Memory B cell (primary cell): ENCODE results near the gene PTPRK.

Experiments used
- ATAC-seq: fragments of 150-1000 bp; cut with Tn5 transposase; 2 replicates; pipeline ENCODE4 v1.10.0; 2021; ENCODE audit warnings: low read depth, mild to moderate bottlenecking, moderate library complexity
- DNase-seq, 2 donors: peaks; one replicate each; pipeline ENCODE4 v3.0.0; 2022; ENCODE audit warnings: low spot score in 2 of 2
- H3K27ac Mint-ChIP-seq: one replicate; pipeline ENCODE4 v1.8.0; 2022; ENCODE audit warnings: mild to moderate bottlenecking, moderate library complexity, mixed read lengths
- H3K27me3 Mint-ChIP-seq: one replicate; pipeline ENCODE4 v1.8.0; 2022; ENCODE audit warnings: mixed read lengths
- H3K36me3 Mint-ChIP-seq: one replicate; pipeline ENCODE4 v1.8.0; 2022; ENCODE audit warnings: mild to moderate bottlenecking, mixed read lengths
- H3K4me1 Mint-ChIP-seq: one replicate; pipeline ENCODE4 v1.8.0; 2022; ENCODE audit warnings: mixed read lengths
- H3K4me3 Mint-ChIP-seq: one replicate; pipeline ENCODE4 v1.8.0; 2022; ENCODE audit warnings: mild to moderate bottlenecking, moderate library complexity, mixed read lengths
- H3K9me3 Mint-ChIP-seq: one replicate; pipeline ENCODE4 v1.8.0; 2022; ENCODE audit warnings: mixed read lengths

PTPRK gene

GRCh38 chr6:128164254-128164653, 356.1 kb downstream of the PTPRK start:
- DNase-seq (no peak), ATAC-seq (no peak)
- Mint-ChIP-seq H3K9me3 (no peaks in the 10 kb centered on the region), H3K4me3 (no peak overlapping the region), H3K36me3 (peaks cover 1% of the 10 kb centered on the region), H3K27ac (no peak overlapping the region), H3K4me1 (peaks cover 2% of the 10 kb centered on the region), H3K27me3 (no peaks in the 10 kb centered on the region)

GRCh38 chr6:128162423-128162822, 358.0 kb downstream of the PTPRK start:
- no peak overlapping the region for H3K4me3 Mint-ChIP-seq
- no peaks in the 10 kb centered on the region for H3K4me1 Mint-ChIP-seq
- H3K9me3 Mint-ChIP-seq = no peaks in the 10 kb centered on the region
- no peaks in the 10 kb centered on the region for H3K27me3 Mint-ChIP-seq
- no peak overlapping the region for H3K27ac Mint-ChIP-seq
- no peaks in the 10 kb centered on the region for H3K36me3 Mint-ChIP-seq
- ATAC-seq = no peak
- no peak for DNase-seq

GRCh38 chr6:128161839-128162238, 358.6 kb downstream of the PTPRK start:
- Mint-ChIP-seq H3K4me1 (no peaks in the 10 kb centered on the region), H3K27ac (no peak overlapping the region), H3K27me3 (no peaks in the 10 kb centered on the region), H3K4me3 (no peak overlapping the region), H3K36me3 (no peaks in the 10 kb centered on the region), H3K9me3 (no peaks in the 10 kb centered on the region)
- ATAC-seq (no peak), DNase-seq (no peak)

- DNase-seq = no peak
- Mint-ChIP-seq H3K27me3 (no peaks in the 10 kb centered on the region), H3K36me3 (peaks cover 2% of the 10 kb centered on the region), H3K4me3 (no peak overlapping the region), H3K27ac (no peak overlapping the region), H3K4me1 (peaks cover 3% of the 10 kb centered on the region), H3K9me3 (peaks cover 2% of the 10 kb centered on the region)
- no peak for ATAC-seq
These were observed 359.1 kb downstream of the PTPRK start for GRCh38 chr6:128161263-128161662.

- Mint-ChIP-seq H3K27me3 (no peaks in the 10 kb centered on the region), H3K36me3 (peaks cover 2% of the 10 kb centered on the region), H3K27ac (no peak overlapping the region), H3K9me3 (peaks cover 3% of the 10 kb centered on the region), H3K4me3 (no peak overlapping the region), H3K4me1 (peaks cover 4% of the 10 kb centered on the region)
- ATAC-seq = no peak
- DNase-seq = no peak
These were observed 361.9 kb downstream of the PTPRK start for GRCh38 chr6:128158496-128158895.

GRCh38 chr6:128156321-128157111, 363.9 kb downstream of the PTPRK start:
- Mint-ChIP-seq H3K27ac (no peak overlapping the region), H3K9me3 (peaks cover 3% of the 10 kb centered on the region), H3K36me3 (peaks cover 2% of the 10 kb centered on the region), H3K4me3 (no peak overlapping the region), H3K27me3 (no peaks in the 10 kb centered on the region), H3K4me1 (peaks cover 4% of the 10 kb centered on the region)
- ATAC-seq (no peak), DNase-seq (no peak)

GRCh38 chr6:128155826-128156225, 364.6 kb downstream of the PTPRK start:
- H3K4me1 Mint-ChIP-seq = peaks cover 4% of the 10 kb centered on the region
- peaks cover 3% of the 10 kb centered on the region for H3K9me3 Mint-ChIP-seq
- no peak overlapping the region for H3K4me3 Mint-ChIP-seq
- H3K27me3 Mint-ChIP-seq = no peaks in the 10 kb centered on the region
- no peak overlapping the region for H3K27ac Mint-ChIP-seq
- ATAC-seq = no peak
- no peak for DNase-seq
- H3K36me3 Mint-ChIP-seq = peaks cover 2% of the 10 kb centered on the region

- Mint-ChIP-seq H3K4me1 (peaks cover 4% of the 10 kb centered on the region), H3K27me3 (no peaks in the 10 kb centered on the region), H3K9me3 (peaks cover 3% of the 10 kb centered on the region), H3K27ac (no peak overlapping the region), H3K4me3 (no peak overlapping the region), H3K36me3 (peaks cover 2% of the 10 kb centered on the region)
- DNase-seq (no peak), ATAC-seq (no peak)
These were observed 367.8 kb downstream of the PTPRK start for GRCh38 chr6:128152551-128152950.

- Mint-ChIP-seq H3K36me3 (peaks cover 3% of the 10 kb centered on the region), H3K27ac (no peak overlapping the region), H3K4me3 (no peak overlapping the region), H3K4me1 (no peaks in the 10 kb centered on the region), H3K9me3 (no peaks in the 10 kb centered on the region), H3K27me3 (no peaks in the 10 kb centered on the region)
- ATAC-seq (no peak), DNase-seq (no peak)
These were observed 370.0 kb downstream of the PTPRK start for GRCh38 chr6:128150376-128150775.

- peaks cover 3% of the 10 kb centered on the region for H3K36me3 Mint-ChIP-seq
- no peaks in the 10 kb centered on the region for H3K4me1 Mint-ChIP-seq
- no peak for DNase-seq
- H3K9me3 Mint-ChIP-seq = no peaks in the 10 kb centered on the region
- no peaks in the 10 kb centered on the region for H3K27me3 Mint-ChIP-seq
- no peak for ATAC-seq
- no peak overlapping the region for H3K4me3 Mint-ChIP-seq
- H3K27ac Mint-ChIP-seq = no peak overlapping the region
These were observed 370.6 kb downstream of the PTPRK start for GRCh38 chr6:128149796-128150195.

- Mint-ChIP-seq H3K27ac (no peak overlapping the region), H3K4me1 (peaks cover 2% of the 10 kb centered on the region), H3K9me3 (no peaks in the 10 kb centered on the region), H3K27me3 (no peaks in the 10 kb centered on the region), H3K4me3 (no peak overlapping the region), H3K36me3 (peaks cover 4% of the 10 kb centered on the region)
- ATAC-seq (no peak), DNase-seq (no peak)
These were observed 376.1 kb downstream of the PTPRK start for GRCh38 chr6:128144320-128144719.

GRCh38 chr6:128141932-128142331, 378.5 kb downstream of the PTPRK start:
- H3K27ac Mint-ChIP-seq = no peak overlapping the region
- H3K4me3 Mint-ChIP-seq = no peak overlapping the region
- DNase-seq (no peak), ATAC-seq (no peak)
- no peaks in the 10 kb centered on the region for H3K27me3 Mint-ChIP-seq
- H3K36me3 Mint-ChIP-seq = peaks cover 3% of the 10 kb centered on the region
- H3K4me1 Mint-ChIP-seq = peaks cover 2% of the 10 kb centered on the region
- no peaks in the 10 kb centered on the region for H3K9me3 Mint-ChIP-seq

- Mint-ChIP-seq H3K4me3 (no peak overlapping the region), H3K9me3 (no peaks in the 10 kb centered on the region), H3K36me3 (peaks cover 1% of the 10 kb centered on the region), H3K4me1 (peaks cover 2% of the 10 kb centered on the region), H3K27ac (no peak overlapping the region), H3K27me3 (no peaks in the 10 kb centered on the region)
- ATAC-seq (no peak), DNase-seq (no peak)
These were observed 380.9 kb downstream of the PTPRK start for GRCh38 chr6:128139519-128139918.

- no peaks in the 10 kb centered on the region for H3K27me3 Mint-ChIP-seq
- H3K4me1 Mint-ChIP-seq = no peaks in the 10 kb centered on the region
- ATAC-seq (no peak), DNase-seq (no peak)
- no peak overlapping the region for H3K4me3 Mint-ChIP-seq
- H3K9me3 Mint-ChIP-seq = no peaks in the 10 kb centered on the region
- H3K27ac Mint-ChIP-seq = no peak overlapping the region
- no peaks in the 10 kb centered on the region for H3K36me3 Mint-ChIP-seq
These were observed 381.7 kb downstream of the PTPRK start for GRCh38 chr6:128138694-128139093.

- no peak for ATAC-seq
- Mint-ChIP-seq H3K4me1 (no peaks in the 10 kb centered on the region), H3K27ac (no peak overlapping the region)
These were observed 385.1 kb downstream of the PTPRK start for GRCh38 chr6:128135325-128135724.

More at GRCh38 chr6:128135325-128135724, 385.1 kb downstream of the PTPRK start:
- Mint-ChIP-seq H3K4me3 (no peak overlapping the region), H3K36me3 (no peaks in the 10 kb centered on the region), H3K27me3 (no peaks in the 10 kb centered on the region), H3K9me3 (no peaks in the 10 kb centered on the region)
- no peak for DNase-seq
